UCSD-AML1 (cell line): Measurements from ENCODE around the gene MCC.
"Not testable (repeated sequence)": the region's sequence is repeated elsewhere in the genome, so short reads cannot be mapped to it uniquely, and the experiment has no call there.

Source experiments
- DNase-seq: peaks from one replicate; lab custom pipeline; 2025; ENCODE audit not compliant: unreplicated experiment; lab: John Stamatoyannopoulos, UW

Gene MCC

DNA sequence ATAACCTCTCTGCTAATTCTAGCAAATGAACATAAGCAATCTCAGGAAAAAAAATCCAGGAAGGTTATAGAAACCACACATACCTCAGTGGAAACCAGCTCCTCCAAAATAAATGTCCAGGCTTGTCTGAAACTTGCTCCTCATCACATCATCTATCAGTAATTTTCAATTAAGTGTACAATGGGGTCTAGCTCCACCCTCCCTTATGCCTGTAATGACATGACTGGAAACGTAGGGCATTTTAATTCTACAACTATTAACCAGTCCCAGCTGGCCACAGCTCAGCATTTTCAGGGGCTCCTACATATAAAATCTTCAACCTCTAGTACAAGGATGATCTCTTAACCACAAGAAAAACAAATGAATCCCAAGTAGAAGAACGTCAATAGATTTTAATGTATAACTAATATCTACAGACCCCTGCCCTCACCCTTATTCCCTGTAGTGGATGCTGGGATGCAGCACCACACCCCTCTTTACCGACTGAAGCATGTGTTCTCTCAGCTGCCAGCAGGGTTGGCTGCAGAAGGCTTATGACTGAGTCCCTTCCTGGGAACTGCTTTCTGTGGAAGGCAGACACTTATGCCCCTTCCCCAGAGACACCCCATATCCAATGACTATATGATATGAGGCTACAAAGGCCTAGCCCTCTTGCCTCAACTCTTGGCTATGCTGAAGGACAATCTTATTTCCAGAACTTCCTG is 60.2 kb downstream of the MCC start:
- no peak for DNase-seq

GRCh38 chr5:113425909-113426308 is 62.3 kb downstream of the MCC start:
- DNase-seq = no peak

DNA sequence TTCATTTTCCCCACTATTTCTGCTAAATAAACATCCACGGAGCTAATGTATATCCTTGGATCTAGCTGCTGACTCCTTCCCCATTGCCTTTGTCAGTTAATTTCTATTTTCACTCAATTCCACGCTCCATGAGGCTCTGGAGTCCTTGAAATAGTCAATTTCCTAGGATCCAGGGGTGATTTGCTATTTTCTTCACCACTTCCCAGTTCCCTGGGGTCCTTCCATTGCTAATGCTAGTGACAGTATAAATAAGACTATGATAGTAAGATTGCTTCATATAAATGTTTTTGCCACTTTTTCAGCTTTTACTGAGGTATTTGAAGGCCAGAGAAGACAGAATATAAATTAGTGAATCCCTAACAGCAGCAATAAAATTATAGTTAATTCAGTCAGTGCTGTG is 66.6 kb downstream of the MCC start:
- no peak for DNase-seq

DNA sequence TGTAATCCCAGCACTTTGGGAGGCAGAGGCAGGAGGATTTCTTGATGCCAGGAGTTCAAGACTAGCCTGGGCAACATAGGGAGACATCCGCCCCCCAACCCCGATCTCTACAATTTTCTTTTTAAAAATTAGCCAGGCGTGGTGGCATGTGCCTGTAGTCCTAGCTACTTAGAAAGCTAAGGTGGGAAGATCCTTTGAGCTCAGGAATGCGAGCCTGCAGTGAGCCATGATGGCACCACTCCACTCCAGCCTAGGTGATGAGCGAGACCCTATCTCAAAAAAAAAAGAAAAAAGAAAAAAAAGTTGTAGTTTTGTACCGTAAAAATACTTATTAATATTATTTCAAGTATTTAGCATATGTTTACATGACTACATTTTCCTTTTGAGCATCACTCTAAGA is 82.7 kb downstream of the MCC start:
- DNase-seq = no peak

DNA sequence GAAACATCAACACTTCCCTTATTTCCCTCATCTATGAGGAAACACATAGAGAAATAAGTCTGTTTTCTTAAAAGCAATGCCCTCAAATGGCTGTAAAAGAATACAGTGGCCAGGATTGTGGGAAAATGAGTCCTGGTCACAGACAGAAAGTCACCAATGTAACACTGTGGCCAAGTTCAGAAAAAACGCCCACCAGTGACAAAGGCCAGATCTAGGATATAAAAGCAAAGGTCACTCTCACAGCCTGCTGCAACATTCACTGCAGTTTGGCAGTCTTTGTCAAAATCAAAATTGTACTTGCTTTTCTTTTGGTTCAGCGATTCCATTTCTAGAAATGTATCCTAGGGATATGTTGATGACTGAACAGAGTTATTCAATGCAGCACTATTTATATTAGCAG is 84.0 kb downstream of the MCC start:
- no peak for DNase-seq

DNA sequence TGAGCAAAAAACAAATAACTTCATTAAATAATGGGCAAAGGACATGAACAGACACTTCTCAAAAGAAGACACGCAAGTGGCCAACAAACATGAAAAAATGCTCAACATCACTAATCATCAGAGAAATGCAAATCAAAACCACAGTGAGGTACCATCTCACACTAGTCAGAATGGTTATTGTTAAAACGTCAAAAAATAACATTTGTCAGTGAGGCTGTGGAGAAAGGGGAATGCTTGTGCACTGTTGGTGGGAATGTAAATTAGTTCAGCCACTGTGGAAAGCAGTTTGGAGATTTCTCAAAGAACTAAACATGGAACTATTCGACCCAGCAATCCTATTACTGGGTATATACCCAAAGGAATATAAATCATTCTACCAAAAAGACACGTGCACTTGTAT is 90.3 kb downstream of the MCC start:
- not testable (repeated sequence) for DNase-seq

DNA sequence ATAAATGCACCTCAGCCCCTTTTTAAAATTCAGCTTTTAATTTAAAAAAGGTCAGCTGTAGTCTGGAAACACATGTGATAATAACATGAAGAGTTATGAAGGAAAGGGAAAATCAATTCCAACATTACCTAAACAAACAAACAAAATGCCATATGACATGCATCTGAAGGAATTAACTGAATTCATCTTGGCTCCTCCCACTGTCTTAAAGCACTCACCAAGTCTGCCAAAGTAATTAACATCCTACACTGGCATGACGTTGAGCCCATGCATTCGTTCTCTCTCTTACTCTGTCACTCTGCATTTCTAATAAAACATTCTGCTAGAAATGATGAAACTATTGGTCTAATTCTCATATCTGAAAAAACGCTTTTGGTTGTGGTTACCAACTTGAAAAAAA is 91.2 kb downstream of the MCC start:
- DNase-seq = no peak

DNA sequence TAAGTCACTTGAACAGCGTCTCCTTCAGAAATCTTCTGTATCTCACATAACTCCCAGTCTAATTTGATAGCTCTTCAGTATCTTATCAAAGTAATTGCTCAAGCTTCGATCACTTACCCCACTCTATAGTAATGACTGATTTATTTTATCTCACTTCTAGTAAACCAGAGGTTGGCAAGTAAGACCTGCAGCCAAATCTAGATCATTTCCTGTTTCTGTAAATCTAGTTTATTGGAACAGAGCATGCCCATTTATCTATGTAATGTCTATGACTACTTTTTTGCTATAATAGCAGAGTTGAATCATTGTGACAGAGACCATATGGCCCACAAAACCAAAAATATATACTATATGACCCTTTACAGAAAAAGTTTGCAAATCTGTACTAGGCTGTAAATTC is 93.6 kb downstream of the MCC start:
- no peak for DNase-seq

GRCh38 chr5:113390224-113390623 is 98.0 kb downstream of the MCC start:
- no peak for DNase-seq

DNA sequence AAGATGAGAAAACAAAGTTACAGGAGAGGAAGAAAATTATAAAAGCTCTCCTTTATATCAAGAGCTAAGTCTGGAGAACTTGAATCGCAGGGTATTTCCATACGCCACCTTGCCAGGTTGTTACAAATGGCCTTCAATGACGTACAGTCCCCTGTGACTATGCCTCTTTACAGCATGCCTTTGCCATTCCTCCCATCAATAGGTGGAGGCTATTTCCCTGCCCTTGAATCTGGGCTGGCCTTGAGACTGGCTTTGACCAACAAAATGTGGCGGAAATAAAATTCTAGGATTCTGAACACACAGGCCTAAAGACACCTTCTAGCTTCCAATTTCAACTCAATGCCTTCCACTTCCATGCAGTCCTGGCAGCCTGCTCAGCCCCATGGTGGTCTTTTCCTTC is 99.1 kb downstream of the MCC start:
- no peak for DNase-seq

DNA sequence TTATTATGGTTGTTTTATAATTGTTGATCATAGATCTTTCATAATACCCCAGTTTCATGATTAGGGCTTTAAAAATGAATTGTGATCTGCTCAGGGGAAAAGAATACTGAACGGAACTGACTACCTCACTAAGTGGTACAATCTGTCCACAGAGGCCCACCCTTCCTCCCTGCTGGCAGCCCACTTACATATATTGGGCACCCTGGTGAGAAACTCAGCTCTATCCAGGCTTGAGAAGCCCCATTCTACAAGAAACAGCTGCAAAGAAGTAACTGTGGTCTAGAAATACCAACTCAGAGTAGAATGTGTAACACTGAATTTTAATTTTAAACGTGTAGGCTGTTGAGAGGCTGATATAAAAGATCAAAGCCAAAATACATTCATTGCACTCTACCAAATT is 100.4 kb downstream of the MCC start:
- DNase-seq = no peak

GRCh38 chr5:113384782-113385285 is 103.4 kb downstream of the MCC start:
- DNase-seq = no peak

GRCh38 chr5:113382731-113383130 is 105.5 kb downstream of the MCC start:
- DNase-seq = no peak

DNA sequence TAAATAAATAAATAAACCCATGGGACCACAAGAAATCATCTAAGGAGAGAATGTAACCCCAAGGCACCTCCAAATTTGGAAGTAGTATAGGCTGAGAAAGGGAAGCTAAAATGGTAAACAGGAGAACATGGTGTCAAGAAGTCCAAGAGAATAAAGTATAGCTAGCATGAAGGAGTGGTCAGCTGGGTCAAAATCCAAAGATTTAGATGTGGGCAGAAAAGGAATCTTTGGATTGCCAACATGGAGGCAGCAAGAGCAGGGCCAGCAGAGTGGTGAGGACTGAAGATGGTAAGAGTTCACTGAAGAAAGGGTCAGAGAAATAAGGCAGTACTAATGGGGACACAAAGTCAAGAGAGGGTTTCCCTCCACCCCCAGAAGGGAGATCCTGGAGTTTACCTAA is 106.5 kb downstream of the MCC start:
- DNase-seq = no peak

- DNase-seq = no peak
Observed at GRCh38 chr5:113380807-113381326, 107.4 kb downstream of the MCC start.

GRCh38 chr5:113379936-113380806 is 108.1 kb downstream of the MCC start:
- DNase-seq = no peak

GRCh38 chr5:113378959-113379541 is 109.2 kb downstream of the MCC start:
- DNase-seq = peak; percentile 23

DNA sequence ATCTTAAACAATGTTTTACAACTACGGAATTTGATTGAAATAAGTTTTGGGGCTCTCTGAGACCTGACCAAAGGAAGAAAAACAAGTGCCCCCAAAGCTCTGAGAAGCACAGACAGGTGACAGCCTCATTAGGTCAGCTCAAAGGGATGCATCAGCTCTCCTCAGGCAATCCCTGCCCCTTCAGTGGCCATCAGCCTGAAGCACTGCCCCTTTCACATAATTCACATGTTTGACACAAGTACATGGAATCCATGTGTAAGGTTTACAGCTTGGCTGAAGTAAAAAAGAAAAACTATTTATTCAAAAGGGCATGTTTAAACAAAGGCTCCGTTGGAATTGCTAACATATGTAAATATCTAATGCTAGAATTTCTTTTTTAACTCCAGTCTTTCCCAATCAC is 109.7 kb downstream of the MCC start:
- no peak for DNase-seq

DNA sequence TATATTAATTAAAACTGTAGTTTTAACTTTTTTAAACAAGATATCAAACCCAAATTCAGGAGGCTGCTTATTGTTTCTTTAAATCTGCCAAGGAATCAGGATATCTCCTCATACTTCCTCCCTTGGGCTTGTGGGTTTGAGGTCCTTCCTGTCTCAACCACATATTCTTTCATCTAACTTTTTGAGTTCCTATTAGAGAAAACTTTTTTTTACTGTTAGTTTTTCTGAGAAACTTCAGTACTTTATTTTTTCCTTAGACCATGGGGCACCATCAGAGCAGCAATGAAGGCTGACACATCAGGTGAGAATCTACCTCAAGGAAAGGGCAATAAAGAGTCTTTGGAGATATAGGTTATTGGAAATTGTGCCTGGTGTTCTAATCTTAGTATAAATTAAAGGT is 110.2 kb downstream of the MCC start:
- no peak for DNase-seq

DNA sequence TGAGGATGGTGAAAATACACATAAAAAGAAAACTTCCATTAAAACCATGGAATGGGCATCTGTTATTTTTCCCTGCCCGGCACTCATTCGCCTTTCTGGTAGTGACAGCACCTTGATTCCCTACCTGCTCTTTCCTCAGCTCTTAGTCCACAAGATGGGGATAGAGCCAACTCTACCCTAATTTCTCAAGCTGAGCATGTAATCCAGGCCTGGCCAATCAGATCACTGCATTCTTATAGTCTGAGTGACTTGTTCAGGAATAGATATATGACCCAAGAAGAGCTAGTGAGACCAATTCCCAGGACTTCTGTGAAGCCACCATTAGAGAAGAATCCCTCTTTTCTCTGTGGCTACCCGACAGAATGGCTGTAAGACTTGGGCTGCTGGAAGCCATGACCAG is 111.6 kb downstream of the MCC start:
- DNase-seq = no peak

DNA sequence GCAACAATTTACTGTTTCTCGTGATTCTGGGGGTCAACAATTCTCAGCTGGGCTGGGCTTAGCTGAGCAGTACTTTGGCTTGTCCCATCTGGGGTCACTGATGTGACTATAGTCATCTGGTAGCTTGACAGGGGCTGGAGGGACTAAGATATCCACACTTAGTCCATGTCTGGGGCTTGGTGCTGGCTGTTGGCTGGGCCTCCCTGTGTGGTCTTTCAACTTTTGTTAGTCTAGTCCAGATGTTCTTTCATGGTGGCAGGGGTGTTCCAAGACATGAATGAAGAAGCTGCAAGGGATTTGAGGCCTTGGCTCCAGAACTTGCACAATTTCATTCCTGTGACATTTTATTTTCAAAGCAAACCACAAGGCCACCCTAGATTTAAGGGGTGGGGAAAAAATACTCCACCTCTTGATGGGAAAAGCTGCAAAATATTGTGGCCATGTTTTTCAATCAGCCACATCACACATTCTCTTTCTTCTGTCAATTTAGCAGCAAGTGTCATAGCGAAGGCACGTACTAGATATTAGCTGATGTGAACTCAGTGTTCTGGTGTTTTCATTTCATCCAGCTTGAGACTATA is 112.7 kb downstream of the MCC start:
- DNase-seq = no peak
